Stimulated activated CD4-positive, alpha-beta T cell treated with anti-CD3 and anti-CD28 coated beads, TNF-alpha, amount 100 ng/mL, for 48 hours (primary cell): Measurements from ENCODE around the gene DKK3.
"Not testable (repeated sequence)": the region's sequence is repeated elsewhere in the genome, so short reads cannot be mapped to it uniquely, and the experiment has no call there.

ENCODE experiments used
- DNase-seq, 3 donors: peaks; one replicate each; pipeline ENCODE4 v3.0.0-alpha.2; 2020; ENCODE audit warnings: low read depth in 3 of 3

The DKK3 gene

DNA sequence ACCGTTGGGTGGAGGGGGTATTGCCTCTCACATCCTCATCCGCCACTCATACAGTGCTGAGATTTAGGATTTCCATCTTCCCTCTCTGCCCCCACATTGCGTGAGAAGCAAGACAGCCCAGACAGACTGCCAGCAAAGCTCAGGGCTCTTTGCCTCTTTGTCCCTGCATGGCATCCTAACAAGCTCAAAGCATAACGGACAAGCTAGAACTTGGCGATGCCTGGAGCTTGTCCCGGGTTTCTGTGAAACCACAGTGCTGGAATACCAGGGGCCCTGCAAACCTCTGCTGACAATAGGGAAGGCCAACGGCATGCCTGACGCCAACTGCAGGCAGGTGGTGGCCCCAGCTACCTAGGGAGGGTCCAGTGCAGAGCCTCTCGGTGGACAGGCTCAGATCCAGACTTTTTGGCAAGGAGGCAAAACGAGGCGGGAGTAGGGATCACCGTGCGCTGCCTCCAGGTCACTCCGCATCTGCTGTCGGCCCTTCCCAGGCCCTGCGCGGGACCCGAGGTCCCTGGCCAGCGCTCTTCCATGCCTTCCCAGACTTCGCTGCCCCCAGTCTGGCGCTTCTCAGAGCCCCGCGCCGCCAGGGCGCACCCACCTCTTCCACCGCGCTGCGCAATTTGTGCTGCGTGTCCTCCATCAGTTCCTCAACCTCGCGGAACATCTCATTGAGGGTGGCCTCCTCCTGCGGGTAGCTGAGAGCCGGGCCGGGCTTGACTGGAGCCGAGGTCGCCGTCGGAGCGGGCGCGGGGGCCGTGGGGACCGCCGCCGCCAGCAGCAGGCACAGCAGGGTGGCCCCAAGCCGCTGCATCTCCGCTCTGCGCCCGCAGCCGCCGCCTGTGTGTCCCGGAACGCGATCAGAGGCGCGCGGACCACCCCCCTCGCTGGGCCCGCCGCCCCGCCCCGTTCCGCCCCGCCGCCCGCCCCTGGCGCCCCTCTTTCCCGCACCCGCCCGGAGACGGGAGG, at the start of gene DKK3:
Gene DKK3, minus strand, starts transcription at position 858 of the 969 bp plus-strand sequence. Its CDS starts 44 bp downstream, at position 814.
- no peak for DNase-seq

DNA sequence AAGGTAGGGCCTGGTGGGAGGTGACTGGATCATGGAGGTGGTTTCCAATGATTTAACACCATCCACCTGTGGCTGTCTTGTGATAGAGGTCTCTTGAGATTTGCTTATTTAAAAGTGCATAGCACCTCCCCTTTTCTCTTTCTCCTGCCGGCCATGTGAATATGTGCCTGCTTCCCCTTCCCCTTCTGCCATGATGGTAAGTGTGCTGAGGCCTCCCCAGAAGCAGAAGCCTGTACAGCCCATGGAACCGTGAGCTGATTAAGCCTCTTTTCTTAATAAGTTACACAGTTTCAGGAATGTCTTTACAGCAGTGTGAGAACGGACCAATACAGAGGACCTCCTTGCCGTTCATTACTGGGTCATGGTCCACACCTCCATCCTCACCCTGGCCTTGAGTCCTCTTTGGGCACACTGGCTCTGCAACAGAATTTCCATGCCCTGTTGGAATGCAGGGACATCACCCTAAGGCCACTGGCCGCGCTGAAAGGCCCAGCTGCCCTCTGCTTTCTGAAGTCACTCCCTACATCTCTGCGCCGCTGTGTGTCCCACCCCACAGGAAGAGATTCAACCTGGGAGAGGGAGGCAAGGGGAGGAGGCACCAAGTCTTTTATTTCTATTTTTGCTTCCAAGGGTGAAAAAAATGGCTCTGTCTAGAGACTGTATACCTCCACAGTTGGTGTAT, 49.0 kb upstream of the DKK3 start:
- no peak for DNase-seq

DNA sequence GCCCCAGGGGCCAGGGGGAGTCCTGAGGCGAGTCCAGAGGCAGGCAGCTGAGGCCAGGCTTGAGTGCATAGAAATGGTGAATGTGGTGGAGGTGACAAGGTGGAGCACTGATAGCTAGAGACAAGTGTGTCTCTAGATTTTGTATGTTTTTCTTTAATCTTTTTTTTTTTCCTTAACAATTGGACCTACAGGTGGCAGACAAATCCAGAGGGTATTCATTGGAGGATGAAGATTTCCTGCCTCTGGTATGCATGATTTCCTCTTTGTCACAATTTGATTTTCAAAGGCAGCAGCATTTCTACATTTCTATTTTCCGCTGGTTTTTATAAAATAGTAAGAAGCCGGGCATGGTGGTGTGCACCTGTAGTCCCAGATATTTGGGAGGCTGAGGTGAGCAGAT, 47.7 kb upstream of the DKK3 start:
- DNase-seq, result no peak

DNA sequence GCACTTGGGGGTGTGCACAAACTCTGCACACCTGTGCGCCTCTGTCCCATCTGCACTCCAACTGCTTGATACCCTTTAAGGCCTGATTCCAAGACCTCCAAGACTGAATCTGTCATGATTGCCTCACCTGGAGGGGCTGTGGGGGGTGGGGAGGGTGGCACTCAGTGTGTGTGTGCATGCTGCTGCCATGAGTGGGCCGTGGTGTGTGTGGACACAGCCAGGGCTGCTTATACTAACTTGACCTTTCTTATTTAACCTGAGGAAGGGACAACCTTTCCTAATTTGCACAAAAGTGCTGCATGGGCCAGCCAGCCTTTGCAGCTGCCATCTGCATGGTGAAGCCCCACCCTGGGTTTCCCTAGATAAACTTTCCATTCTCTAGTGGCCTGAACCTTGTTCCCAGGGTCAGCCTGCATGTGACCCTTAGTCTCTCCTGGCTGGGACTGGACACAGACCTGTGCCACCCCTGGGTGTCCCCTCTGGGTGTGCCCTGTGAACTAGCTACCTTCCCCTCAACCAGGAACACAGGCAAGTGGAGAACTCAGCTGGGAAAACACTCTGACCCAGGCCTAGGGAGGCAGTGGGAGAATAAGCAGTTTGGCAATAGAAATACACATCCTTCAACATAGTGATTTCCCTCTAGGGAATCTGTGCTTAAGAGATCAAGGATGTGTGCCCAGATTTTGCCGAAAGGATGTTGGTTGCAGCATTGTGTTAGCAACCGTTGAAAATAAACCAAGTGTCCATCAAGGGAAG, 45.4 kb upstream of the DKK3 start:
- DNase-seq, result no peak

DNA sequence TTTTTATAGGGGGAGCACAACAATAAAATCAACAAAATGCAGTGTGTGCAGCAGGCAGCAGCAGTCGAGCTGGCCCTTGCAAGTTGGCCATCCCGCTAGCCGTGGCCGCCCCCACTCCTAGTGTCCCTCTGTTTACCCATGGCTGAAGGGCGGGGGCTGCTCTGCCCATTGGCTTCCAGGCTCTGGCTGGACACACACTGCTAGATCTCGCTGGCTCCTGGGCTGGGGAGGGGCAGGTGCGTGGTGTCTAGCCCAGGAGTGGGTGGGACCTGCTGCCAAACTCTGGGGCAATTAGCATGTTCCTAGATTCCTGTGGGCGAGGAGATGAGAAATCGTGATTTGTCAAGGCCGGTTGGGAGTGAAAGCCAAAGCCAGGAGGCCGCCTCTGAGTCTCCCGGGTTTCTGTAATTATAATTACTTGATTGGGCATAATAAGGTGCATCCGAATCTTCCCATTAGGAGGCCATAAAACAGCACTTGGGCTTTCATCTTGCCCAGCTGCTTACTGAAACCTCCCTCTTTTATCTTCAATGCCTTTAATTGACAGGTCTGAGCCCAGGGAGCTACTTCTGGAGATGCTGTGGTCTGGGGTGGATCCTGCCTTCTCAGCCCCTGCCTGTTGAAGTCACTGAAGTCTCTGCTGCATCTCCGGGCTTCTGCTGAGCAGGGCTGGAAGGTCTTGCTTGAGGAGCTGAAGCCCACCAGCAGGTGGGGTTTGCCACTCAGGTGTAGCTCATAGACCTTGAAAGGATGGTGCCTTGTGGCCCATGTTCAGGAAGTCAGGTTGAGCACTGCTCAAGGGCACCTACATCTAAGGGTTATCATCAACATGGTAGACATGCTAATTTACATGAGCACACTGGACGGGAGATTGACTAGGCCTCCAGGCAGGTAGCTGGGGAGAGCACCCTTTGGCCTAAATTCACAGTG, 44.5 kb upstream of the DKK3 start:
- DNase-seq, result no peak

DNA sequence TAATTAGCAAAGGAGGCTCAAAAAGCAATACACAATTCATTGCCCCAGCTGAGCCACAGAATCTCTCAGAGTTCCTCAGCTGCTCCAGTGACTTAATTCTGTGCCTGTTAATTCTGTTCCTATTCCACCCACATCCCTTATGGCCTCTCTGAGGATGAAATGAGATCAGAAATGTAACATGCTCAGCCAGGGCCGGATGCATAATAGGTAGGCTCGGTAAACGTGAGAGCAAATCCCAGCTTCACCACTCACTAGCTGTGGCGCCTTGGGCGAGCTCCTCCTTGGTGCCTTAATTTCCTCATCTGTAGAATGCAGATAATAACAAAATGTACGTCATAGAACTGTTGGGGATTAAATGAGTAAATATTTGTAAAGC, 42.8 kb upstream of the DKK3 start:
- DNase-seq, result no peak

DNA sequence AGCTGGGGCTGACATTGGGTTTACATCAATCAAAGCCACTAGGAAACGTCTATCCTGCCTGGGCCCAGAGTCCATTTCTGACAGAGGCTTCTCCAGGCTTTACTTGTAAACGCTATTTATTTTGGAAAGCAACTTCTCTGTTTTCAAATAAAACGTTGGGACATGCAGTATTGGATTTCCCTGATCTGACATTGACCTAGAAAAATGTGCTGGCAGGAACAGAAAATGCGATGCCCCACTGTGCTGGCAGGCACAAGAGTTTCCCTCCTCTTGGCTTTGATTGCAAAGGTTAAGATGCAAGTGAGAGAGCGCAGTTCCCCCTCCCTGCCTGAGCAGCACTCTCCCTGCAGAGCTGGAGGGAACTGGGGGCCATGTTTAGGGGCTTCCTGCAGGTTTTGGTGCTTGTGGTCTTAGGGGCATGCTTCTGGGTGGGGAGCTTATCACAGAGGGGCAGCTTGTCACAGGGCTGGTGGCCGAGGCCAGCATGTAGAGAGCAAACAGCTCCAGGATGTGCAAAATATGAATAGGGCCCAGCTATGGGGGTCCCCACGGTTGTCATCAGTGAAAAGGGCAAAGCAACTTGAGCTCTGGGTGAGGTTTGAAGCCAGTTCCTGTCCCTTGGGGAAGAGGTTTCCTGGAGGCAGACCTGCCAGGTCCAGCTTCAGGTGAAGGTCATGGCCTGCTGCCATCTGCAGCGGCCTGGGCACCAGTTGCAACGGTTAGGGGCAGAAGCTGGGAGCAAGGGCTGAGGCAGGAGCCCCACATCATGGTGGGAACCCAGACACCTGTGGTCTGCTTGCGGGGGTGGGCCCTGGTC, 42.3 kb upstream of the DKK3 start:
- no peak for DNase-seq

DNA sequence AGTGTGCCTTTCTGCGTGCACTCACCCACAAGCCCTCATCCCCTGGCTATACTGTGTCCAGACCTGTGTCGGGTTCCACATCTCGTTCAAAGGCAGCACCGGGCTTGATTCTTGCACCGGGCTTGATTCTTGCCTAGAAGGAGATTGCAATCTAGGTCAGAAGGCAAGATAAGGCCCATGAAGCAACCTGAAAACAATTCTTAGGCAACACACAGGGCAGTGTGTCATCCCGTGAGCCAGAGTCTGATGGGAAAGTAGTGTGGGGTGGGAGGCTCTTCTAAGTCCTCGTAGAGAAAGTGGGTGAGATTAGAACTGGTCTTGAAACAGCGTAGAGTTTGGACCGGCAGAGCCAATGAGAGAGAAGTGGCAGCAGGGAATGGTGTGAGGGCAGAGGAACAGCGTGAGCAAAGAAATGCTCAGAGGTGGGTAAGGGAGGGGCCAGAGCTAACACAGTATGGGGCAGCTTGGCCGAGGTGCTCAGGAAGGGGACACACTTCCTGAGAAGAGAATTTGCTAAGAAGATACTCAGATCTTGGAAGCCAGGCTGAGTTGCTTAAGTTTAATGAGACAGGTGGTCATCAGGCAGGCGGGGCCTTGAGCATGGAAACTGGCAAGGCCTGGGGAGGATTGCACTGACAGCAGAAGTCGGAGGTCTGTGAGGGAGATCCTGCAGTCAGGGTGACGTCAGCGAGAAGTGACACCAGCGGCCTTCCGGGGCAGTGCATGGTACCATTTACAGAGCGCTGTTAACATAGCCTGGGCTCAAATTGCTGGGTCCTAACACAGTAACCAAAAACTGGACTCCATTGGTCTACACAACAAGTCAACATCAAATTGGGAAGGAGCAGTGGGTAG, 40.7 kb upstream of the DKK3 start:
- no peak for DNase-seq

DNA sequence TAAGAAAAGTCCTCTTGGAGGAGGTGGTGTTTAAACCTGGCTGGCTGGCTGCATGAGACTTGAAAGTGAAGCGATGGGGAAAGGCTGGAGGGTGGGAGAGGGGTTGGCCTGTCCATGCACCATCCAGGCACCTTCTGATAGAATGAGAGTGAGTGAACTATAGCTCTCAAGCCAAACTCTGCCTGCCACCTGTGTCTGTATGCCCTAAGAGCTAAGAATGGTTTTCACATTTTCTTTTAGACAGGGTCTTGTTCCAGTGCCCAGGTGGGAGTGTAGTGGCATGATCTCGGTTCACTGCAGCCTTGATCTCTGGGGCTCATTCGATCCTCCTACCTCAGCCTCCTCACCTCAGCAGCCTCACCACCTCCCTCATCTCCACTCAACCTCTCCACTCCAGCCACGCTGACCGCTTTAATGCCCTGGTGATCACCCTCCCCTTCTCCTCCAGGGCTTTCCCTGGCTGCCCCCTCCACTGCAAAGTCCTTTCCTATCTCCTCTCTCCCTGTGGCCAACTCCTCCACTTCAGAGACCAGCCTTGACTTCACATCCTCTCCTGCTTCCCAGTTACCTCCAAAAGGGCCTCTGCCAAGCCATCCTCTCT, 38.3 kb upstream of the DKK3 start:
- no peak for DNase-seq

DNA sequence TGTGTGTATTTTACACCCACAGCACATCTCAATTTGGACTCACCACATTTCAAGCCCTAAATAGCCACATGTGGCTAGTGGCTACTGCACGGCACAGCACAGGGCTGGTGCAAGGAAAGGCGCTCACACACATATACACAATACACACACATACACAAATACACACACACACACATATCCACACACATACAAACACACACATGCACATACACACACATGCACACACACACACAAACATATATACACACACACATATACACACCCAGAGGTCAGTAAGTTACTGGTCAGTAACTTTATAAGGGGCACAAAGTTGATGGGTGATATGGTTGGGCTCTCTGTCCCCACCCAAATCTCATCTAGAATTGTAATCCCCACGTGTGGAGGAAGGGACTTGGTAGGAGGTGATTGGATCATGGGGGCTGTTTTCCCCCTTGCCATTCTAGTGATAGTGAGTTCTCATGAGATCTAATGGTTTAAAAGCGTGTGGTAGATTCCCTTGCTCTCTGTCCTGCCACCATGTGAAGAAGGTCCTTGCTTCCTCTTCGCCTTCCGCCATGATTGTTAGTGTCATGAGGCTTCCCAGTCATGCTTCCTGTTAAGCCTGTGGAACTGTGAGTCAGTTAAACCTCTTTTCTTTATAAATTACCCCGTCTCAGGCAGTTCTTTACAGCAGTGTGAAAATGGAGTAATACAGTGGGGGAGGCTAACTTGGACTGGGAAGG, 37.6 kb upstream of the DKK3 start:
- no peak for DNase-seq

DNA sequence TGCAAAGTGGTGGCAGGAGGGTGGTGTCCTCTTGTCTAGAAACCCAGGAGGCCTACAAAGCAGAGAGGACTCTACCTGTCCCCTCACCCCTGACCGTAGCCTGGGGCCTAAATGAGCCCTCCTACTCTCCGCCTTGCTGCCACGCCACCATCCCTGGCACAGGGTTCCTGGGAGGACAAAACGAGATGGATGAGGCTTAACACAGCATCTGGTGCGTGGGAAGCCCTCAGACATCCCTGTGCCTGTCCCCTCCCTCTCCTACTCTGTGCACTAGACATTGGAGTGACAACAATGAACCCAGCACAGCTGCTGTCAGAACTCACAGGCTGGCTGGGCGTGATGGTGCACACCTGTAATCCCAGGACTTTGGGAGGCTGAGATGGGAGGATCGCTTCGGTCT, 36.4 kb upstream of the DKK3 start:
- DNase-seq, result no peak

DNA sequence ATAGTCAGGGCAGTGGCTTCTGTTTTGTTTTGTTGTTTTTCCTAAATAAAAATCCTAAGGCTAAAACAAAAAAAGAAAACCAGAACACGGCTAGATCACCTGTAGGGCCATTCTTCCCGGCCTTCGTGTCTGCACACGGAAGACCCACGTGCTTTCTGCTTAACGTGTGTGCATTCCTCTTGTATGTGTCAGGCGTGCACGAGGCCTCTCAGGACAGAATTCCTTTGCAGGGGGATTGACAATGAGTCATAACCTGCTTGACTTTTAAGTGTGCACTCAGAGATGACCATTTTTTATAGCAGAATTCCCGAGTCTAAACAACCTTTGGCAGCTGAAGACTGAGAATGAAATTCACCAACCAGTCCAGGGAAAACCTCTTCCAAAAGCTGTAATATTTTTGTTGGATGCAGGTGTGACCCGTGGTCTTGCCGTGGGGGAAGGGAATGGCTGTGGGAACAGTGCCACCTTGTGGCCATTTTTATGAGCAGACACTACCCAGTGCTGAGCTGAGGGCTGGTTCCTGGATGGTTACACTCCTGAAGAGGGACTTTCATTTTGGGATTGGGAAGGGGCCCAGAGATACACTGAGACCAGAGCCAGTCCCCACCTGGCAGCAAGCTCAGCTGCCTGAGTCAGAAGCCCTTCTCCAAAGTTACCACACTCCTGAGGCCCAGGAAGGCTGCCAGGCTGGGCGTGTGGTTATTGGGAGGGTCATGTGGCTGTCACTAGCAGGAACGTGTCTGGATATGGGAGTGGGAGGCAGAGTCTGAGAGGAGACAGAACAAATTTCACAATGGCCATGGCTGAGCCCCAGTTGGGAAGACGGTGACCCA, 35.7 kb upstream of the DKK3 start:
- peak; percentile 35 to 57 (median 41) for DNase-seq

DNA sequence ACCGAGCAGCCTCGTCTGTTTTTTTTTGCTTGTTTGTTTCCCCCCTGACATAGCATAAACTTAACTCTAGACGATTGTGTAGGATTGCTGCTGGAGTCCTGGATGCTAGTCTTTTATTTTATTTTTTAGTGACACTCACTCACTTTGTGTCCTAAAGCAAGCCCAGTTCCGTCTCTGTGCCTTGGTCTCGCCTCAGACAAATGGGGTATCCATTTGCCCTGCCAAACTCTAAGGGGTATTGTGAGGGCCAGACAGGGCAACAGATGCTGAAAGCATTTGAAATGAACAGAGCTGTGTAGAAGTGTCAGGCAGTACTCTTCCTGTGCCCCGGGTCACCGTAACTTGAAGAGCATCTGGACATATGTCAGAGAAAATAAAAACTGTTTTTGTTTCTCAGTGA, 34.8 kb upstream of the DKK3 start:
- DNase-seq, result no peak

DNA sequence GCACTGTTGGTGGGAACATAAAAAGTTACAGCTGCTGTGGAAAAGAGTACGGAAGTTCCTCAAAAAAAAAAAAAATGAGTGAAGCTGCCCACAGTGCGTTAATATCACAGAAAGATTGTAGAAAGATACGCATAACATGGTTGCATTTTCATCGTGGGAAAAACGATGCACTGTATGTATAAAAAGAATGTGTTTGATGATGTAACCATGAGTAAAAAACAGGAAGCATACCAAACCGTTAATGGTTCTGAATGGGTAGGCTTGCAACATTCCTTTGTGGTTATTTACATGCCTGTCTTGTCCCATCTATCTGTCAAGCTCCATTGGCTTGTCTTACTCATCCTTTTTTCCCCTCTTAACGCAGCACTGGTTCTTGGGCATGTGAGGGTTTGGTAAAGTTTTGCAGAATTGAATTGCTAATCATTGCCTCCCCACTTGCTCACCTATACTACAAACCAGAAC, 33.8 kb upstream of the DKK3 start:
- DNase-seq, result no peak

DNA sequence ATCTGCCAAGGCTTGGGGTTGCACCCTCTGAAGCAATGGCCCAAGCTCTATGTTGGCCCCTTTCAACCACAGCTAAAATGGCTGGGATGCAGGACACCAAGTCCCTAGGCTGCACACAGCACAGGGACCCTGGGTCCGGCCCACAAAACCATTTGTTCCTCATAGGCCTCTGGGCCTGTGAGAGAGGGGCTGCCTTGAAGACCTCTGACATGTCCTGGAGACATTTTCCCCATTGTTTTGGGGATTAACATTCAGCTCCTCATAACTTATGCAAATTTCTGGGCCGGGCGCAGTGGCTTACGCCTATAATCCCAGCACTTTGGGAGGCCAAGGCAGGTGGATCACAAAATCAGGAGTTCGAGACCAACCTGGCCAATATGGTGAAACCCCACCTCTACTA, 32.3 kb upstream of the DKK3 start:
- DNase-seq, result not testable (repeated sequence)

DNA sequence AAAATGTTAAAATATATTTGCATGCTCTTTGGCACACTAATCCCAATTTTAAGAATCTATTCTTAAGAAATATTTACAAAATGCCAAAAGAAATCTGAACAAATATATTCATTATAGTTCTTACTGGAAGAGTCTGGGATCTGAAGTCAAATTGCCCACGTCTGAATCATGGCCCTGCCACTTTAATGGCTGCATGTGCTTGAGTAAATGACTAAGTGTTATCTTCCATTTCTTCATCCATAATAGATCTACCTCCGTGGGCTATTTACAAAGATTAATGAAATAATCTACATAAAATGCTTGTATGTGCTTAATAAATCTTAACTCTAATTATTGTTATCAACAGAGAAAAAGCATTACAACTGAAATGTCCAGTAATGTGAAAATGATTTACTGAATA, 24.5 kb upstream of the DKK3 start:
- DNase-seq, result no peak

DNA sequence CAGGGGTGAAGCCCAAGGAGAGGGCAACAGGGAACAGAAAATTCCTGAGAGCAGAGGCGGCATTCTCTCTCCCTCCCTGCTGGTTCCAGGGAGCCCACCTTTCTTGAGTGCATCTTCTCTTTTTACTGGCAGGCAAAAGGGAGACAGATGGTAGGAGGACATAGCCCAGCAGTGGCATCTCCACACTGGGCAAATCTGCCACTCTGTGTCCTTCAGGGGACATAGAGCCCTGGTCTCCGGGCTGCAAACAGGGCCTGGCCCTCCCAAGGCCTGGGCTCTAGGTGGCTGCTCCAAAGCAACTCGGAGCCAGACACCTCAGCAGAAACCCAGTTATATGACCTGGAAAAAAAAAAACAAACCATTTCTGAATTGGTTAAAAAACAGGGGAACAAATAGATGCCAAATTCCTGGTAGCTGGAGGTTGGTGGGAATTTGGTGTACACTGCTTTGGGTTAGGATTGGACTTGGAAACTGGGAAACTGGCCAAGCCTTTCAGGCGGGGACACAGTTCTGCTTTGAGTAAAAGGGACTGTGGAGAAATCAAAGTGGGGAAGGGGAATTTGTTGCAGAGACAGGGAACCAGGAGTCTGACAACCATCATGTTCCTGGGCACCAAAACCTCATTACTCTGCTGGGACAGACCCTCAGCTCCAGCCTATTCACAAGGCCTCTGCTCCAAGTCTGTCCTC, 23.6 kb upstream of the DKK3 start:
- no peak for DNase-seq
